GM18858 (cell line): ENCODE data around the gene RAB27B.
"Not testable (repeated sequence)": the region's sequence is repeated elsewhere in the genome, so short reads cannot be mapped to it uniquely, and the experiment has no call there.

Experiments
- ATAC-seq: cut with Tn5 transposase; IDR thresholded peaks from one replicate; pipeline ENCODE4 v1.9.1; 2021; ENCODE audit not compliant: unreplicated experiment

The RAB27B gene

DNA sequence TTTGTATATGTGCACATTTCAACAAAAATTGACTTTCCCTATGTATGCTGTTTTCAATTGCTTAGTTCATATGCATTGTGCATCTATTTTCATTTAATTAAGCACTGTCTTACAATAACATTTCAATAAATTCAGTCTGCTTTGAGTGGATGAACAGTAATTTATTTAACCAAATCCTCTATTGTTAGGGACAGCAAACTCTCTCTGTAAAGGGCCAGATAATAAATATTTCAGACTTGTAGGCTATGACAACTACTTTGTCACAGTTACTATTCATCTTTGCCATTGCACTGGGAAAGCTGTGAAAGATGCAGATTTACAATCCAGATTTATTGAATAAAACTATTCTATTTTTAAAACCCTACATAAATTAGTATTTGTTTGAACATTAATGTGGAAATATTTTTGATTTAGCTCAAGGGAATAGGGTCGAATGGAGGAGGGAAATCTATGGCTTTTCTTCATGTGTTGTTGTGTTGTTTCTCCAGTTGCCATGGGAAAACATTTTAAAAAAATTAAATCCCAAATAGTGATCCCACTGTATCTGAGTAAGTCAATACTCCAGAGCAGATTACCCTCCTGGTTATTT lies 14.2 kb upstream of the RAB27B start:
- ATAC-seq: no peak

DNA sequence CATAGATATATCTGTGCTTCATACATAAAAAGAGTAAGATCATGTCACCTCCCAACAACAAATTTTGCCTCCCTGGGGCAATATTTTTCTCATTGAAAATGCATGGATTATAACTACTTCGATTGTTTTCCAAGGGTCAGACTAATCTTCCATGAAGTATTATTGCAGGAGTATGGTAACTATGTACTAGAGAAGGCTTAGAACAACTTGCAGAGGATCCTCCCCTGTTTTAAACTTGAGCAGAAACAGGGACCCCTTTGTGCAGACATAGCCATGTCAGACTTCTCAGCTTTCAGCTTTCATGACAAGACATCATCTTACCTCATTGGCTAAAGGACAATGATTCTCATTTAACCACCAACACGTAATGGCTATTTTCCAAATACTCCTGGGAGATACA lies 13.2 kb upstream of the RAB27B start:
- ATAC-seq: no peak

DNA sequence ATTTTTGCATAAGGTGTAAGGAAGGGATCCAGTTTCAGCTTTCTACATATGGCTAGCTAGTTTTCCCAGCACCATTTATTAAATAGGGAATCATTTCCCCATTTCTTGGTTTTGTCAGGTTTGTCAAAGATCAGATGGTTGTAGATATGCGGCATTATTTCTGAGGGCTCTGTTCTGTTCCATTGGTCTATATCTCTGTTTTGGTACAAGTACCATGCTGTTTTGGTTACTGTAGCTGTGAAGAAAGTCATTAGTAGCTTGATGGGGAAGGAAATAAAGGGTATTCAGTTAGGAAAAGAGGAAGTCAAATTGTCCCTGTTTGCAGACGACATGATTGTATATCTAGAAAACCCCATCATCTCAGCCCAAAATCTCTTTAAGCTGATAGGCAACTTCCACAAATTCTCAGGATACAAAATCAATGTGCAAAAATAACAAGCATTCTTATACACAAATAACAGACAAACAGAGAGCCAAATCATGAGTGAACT lies 7.4 kb upstream of the RAB27B start:
- not testable (repeated sequence) for ATAC-seq

DNA sequence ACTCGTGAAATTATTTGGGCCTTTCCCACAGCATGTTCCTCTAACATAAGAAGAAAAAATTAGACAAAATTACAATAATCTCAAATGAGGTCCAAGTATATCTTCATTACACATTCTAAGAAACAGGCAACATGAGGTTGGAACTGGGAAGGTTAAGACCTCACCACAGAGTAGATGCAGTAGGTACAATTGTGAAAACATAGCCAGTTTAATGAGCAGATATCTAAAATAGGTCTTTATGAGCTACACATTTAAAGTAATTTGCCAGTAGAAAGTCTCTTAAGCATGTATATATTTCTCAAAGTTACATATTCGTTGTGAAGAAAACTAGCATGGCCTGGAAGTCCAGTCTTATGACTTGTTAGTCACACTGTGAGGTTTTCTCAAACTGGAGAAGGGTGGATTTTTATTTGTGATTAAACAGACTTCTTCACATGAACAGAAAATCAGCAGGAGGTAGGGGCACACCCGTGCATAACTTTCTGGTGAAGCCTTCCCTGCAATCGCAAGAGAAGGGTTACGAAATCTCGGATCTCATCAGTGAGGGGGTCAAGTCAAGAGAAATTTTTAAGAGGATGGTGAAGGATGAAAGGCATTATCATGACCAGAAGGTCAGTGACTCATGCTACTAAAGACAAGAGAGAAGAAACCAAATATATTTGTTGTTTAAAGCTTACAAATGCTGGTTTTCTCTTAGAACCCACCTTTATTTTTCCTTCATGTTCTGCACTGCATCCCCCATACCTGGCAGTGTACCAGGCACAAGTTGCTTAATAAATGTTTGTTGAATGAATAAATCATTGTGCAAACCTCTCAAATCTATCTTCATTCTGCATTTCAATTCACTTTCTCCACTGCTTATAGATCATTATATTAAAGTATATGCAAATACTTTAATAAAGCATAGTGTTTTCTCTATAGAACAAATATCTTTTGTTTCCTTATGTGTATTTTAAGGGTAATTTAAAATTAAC lies 5.1 kb upstream of the RAB27B start:
- ATAC-seq: no peak

DNA sequence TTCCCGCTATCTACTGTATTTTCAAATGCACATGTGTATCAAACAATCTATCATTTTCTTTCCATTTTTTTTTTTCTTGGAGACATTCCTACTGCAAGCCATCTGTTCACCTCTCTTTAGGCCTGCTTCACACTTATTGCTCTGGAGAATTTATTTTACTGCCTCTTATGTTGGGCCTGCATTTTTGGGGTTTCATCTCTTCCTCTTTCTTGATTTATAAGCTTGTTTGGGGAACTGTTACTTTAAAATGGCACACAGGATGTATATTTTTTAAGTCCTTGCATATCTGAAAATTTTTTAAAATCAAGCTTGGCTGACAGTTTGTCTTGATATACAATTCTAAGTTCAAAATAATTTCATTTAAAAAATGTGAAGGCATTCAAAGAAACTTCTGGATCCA lies 3.5 kb upstream of the RAB27B start:
- ATAC-seq: no peak

DNA sequence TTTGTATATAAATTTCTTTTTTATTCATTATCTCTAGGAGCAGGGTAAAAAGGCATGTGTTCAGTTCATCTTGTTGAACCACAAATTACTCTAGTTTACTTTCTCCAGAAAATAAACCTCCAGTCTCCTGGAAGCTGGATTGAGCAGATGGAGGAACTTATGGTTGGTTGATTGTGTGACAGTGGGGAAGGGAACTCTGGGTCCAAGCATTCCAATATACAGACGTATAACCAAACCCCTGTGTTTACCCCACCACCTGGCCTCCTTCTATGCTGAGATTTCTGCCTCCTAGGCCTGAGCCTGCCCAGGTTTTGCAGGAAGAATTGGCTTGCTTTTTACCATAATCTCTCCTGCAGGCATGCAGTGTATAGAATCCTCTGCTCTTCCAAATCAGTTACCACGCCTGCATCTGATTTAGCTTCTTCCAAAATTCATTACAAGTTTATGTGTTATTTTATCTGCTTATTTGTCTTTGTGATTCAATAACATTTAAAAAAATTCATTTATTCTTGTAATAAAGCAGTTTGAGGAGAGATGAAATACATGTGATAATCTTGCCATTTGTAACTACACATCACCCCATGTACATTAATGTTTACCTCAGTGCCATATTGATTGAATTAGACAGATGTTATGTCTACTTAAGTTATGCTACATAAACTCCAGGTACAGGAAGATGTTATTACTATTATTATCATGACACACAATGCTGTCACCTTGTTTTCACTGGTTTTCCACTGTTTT lies 2.5 kb upstream of the RAB27B start:
- no peak for ATAC-seq

DNA sequence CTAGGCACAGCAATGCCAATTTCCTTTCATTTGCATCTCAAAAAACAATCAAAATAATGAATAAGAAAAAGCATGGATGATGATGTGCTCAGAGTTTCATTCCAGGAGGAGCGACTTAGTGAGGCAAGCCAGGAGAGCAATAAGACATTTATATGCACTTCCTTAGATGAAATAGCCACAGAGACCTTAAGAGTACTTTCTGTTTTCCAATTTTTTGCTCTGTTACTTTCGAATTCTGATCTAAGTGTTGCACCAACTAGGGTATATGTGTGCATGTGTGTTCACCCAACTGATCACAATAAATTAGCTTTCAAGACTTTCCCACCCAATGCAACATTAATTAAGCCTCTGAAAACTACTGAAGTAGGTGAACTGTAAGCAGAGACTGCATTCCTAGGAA lies 709 bp downstream of the RAB27B start:
- ATAC-seq: no peak

DNA sequence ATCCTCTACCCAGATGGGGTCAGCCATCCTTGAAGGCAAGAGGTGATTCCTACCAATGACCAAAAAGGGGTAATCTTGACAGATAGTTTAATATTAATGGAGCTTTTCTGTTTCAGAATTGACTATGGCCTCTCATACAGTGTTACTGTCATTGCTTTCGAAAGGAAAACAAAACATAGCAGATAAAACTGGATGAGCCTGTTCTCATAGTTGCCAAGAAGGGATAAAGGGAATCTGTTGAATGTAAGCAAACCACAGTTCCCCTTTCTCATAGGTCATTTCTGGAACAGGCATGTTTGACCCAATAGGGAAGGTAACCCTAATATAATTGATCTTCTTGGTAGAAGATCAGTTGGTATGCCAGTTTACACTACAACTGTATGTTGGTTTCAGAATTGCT lies 1.6 kb downstream of the RAB27B start:
- ATAC-seq: no peak

DNA sequence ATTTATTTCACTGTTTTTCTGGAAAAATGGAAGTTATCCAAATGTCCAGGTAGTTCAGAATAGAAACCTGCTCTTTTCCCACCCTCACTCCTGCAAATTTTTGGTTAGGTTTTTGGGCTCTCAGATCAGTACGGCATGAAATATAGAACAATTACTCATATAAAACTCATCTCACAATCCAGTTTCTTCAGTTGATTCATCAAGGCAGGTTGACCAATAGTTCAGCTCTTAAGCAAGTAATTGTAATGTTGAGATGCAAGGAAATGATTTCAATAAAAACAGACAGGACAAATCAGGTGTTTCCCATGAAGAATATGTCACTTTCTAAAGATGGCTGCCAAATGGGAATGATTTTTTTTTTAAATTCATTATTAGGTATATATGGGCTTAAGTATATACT lies 2.0 kb downstream of the RAB27B start:
- ATAC-seq: no peak

DNA sequence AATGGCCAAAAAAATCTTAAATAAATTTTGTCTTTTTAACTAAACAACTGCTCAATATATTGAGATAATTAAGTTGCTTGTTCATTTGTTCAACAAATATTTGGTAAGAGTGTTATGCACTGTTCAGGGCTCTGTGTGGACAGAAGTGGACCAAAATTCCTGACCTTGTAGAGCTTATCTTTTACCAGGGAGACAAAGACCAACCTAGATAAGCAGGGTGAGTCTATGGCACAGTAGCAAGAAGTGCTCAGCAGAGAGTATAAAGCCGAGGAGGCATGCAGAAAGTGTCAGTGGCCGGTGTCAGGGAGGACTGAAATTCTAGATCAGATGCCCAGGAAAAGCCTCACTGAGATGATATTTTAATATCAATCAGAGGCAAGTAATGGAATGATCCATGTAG lies 2.6 kb downstream of the RAB27B start:
- no peak for ATAC-seq

DNA sequence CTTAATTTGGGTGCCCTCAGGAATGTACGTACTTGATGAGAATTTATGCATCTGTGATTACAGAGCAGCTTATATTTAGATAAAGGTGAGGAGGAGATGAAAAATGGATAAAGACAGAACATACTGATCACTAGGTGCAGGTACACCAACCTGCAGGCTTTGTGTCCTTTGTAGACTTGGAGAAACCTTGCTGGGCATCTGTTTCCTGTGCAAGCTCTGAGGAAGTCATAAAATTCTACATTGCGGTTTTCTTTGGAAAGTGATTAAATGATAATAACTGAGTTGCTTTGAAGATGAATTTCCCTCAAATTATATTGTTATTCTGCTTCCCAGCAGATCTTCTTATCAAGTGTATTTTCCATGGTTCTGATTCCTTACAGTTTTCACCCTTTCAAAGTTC lies 7.7 kb downstream of the RAB27B start:
- ATAC-seq: no peak

DNA sequence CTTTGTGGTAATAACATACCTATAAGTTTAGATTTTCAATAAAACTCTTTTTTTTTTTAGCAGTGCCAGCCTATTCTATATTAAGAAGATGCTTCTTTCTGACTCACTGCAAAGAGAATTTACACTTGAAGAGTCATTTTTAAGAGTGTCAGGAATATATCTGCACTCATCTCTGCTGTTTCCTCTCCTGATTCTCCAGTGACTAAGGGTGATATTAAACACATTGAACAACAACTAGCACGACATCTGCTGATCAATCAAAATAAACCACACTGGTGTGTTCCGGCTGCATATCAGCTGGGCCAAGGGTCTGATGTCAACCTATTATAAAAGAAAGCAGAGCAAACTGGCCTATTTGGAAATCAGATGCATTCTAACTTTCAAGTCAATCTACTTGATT lies 15.0 kb downstream of the RAB27B start:
- ATAC-seq: no peak

DNA sequence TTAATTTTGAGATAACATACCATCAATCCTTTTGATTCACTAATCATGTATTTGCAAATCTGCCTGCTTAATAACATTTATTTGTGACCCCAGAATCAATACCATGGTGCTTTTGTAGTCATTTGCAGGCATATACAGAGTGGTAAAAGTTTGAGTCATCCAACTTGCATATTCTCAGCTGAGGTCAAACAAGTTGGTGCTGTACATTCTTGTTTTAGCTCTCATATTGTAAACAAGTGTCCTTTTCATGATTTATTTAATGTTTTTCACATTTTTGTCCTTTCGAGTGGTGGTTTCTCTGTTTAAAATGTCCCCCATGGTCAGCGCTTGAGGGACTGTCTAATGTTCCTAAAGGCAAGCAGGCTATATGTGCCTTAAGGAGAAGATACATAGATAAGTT lies 17.5 kb downstream of the RAB27B start:
- ATAC-seq: no peak

DNA sequence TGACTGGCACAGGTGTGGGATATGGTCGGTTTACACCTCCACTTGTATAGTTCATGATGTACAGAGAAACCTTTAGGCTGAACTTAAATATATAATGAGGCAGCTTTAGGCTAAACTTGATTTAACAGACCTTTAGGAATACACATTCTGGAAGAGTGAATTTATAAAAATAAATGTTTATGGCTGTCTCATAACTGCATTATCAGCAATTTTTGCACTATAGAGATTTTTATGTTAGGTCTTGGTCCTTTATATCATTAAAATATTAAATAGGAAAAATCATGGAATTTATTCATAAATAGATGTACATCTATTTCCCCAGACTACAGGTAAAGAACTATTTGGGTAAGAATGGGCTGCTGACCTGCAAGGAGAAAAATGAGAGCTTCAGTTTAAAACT lies 19.8 kb downstream of the RAB27B start:
- no peak for ATAC-seq

DNA sequence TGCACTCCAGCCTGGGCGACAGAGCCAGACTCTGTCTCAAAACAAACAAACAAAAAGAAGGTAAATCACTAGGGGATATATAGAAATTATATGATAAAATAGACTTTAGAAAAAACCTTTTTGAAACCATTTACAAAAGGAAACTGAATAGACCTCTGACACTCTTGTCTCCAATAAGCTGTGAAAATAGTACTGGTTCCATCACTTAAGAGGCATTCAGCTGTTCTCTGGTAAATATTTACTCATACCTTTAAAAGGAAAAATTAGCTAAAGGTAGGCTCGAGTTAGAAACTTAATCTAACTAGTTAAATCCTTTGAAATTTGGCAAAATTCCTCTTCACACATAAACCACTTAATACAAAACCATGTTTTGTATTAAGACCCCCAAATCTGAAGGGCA lies 21.4 kb downstream of the RAB27B start:
- ATAC-seq: no peak

DNA sequence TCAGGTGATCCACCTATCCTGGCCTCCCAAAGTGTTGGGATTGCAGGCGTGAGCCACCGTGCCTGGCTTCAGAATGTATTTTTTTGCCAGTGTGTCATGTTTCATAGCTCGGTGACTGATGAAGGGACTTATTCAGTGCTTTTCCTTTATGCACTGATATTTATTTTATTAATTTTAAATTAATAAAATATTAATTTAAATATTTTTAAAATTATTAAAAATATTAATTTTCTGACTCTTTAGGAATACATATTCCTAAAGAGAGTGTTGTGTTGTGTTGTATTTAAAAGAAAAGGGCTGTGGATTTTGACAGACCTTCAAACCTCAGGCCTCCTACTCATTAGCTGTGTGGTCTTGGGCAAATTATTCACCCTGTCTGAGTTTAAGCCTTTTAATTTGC lies 22.3 kb downstream of the RAB27B start:
- ATAC-seq: no peak

DNA sequence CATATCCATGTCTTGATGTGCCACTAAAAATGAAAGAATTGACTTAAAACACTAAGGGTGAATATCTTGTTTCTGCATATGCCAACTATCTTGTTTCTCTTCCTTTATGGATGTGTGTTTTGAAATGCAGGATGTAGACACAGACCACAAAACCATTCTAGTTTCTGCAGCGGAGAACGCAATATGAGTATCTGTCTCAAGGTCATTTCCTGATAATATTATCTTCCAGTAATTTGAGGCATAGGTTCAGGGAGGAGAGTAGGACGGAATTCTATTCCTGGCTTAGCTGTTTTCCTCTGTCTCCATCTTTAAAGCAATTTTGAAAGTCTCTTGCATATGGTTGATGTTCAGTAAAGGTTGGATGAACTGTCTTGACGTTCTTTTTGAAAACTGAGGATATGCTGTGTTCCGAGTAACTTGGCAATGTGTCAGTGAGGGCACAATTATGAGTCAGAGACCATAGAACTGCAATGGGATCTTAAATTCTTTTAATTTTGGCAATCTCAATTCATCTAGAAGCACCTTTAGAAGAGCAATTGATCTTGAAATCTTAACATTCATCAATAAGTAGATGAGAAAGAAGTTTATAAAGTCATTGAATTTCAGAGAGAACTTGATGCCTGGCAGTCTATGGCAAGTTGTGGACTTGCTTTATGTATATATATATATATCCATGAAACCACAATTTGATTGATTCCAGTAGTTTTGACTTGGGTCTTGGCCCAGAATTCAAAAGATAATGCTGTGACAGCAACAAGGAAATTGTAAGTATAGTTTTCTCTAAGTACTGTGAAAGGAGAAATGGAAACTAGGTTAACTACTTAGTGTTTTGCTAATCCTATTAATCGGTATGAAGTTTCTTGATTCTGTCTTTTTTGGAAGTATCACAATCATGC lies 24.8 kb downstream of the RAB27B start:
- ATAC-seq: no peak

DNA sequence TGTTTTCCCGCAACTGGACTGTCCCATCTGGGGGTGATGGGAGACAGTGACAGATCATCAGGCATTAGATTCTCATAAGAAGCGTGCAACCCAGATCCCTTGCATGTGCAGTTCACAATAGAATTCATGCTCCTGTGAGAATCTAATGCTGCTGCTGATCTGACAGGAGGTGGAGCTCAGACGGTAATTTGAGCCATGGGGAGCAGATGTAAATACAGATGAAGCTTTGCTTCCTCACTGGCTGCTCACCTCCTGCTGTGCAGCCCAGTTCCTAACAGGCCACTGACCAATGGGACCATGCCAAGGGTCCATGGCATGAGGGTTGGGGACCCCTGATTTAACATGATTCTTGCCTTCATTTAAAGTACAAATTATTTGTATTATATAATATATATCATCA lies 26.8 kb downstream of the RAB27B start:
- ATAC-seq: not testable (repeated sequence)

DNA sequence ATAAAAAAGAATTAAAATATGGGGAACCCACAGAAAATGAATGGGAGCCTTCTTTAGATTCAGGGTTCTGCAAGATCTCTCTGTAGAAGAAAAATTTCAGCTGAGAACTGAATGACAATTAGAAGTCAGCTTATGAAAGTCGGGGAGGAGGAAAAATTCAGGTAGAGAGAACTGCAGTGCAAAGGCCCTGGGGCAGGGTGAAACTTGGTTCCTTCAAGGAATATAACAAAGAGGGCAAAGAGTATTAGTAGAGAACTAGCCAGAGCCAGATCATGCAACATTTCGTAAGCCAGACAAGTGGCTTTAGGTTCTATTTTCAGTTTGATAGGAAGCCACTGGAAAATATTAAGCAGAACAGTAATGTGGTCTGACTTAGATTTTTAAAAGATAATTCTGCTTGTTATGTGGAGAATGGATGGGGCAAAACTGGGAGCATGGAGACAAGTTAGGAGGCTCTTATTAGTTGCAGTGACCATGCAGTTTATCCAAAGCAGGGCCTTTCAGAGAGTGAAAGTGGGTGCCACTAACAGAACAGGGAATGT lies 27.9 kb downstream of the RAB27B start:
- no peak for ATAC-seq

DNA sequence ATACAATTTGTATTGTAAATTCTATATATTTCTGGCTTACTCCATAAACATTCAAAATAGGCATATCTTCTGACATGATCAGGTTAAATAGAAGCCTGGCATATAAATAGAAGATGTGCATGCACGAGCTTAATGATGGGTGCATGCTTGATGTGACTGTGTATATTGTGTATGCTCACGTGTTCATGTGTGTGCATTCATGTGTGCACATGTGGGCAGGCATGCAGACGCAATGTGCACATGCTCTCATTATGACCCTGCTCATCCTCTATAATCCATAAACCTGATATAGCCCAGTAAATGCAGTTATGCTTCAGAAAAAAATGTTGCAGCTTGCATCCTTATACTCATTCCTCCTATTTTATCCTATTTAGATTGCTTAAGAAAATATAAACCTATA lies 29.2 kb downstream of the RAB27B start:
- ATAC-seq: no peak
